NCI-H1417 treated with DMSO at 0.1 percent for 48 hours (cell line): ENCODE results near the gene SH3RF2.
"Not testable (repeated sequence)": the region's sequence is repeated elsewhere in the genome, so short reads cannot be mapped to it uniquely, and the experiment has no call there.

Experiments
- DNase-seq: peaks from one replicate; lab custom pipeline; 2025; lab: John Stamatoyannopoulos, UW

SH3RF2 gene

GRCh38 chr5:146079695-146080373 is 143.5 kb downstream of the SH3RF2 start:
- no peak for DNase-seq

GRCh38 chr5:146081556-146081955 is 145.2 kb downstream of the SH3RF2 start:
- no peak for DNase-seq

- no peak for DNase-seq
Observed at GRCh38 chr5:146082798-146083197, 146.4 kb downstream of the SH3RF2 start.

- no peak for DNase-seq
Observed at GRCh38 chr5:146084376-146084775, 148.0 kb downstream of the SH3RF2 start.

GRCh38 chr5:146088098-146088497 is 151.7 kb downstream of the SH3RF2 start:
- no peak for DNase-seq

- no peak for DNase-seq
Observed at GRCh38 chr5:146089287-146089686, 152.9 kb downstream of the SH3RF2 start.

- no peak for DNase-seq
Observed at GRCh38 chr5:146091881-146092280, 155.5 kb downstream of the SH3RF2 start.

GRCh38 chr5:146098047-146098446 is 161.7 kb downstream of the SH3RF2 start:
- no peak for DNase-seq

GRCh38 chr5:146101646-146102045 is 165.3 kb downstream of the SH3RF2 start:
- DNase-seq = no peak

- no peak for DNase-seq
Observed at GRCh38 chr5:146103594-146103993, 167.2 kb downstream of the SH3RF2 start.

GRCh38 chr5:146105477-146105876 is 169.1 kb downstream of the SH3RF2 start, which contains the start of gene PLAC8L1:
Gene PLAC8L1, minus strand, starts transcription at chr5:146105577. Its CDS starts 1,266 bp downstream, at chr5:146104311.
- DNase-seq = no peak

- no peak for DNase-seq
Observed at GRCh38 chr5:146107901-146108300, 171.5 kb downstream of the SH3RF2 start.

- not testable (repeated sequence) for DNase-seq
Observed at GRCh38 chr5:146108870-146109269, 172.5 kb downstream of the SH3RF2 start.

- no peak for DNase-seq
Observed at GRCh38 chr5:146109379-146109778, 173.0 kb downstream of the SH3RF2 start.

- no peak for DNase-seq
Observed at GRCh38 chr5:146111409-146111808, 175.0 kb downstream of the SH3RF2 start.

GRCh38 chr5:146112476-146112875 is 176.1 kb downstream of the SH3RF2 start:
- DNase-seq = no peak
